GM23248 (cell line): ENCODE results near the gene IBSP. TPM values are rescaled to one million over a fixed set of nuclear protein-coding genes. Genes with fewer than 3 reads are reported as not detected.

ENCODE experiments used
- DNase-seq: peaks from one replicate; pipeline ENCODE4 v3.0.0-alpha.2; 2015
- H2AFZ ChIP-seq: fragments of 200-600 bp; sonication (generic); 2 replicates; pipeline ENCODE4 v1.6.1; 2016; ENCODE audit warnings: antibody characterized with exemption
- H3F3A ChIP-seq: fragments of 200-600 bp; sonication (generic); 2 replicates; pipeline ENCODE4 v1.6.1; 2016; ENCODE audit warnings: mild to moderate bottlenecking, antibody characterized with exemption, mixed run types; ENCODE audit not compliant: insufficient read depth
- H3K27ac ChIP-seq: fragments of 200-600 bp; sonication (generic); 2 replicates; pipeline ENCODE4 v1.5.1; 2016; ENCODE audit warnings: mild to moderate bottlenecking
- H3K27me3 ChIP-seq: fragments of 200-600 bp; sonication (generic); replicated peaks from 2 replicates; pipeline ENCODE4 v1.6.1; 2016; ENCODE audit warnings: mild to moderate bottlenecking; ENCODE audit not compliant: insufficient read depth
- H3K36me3 ChIP-seq: fragments of 200-600 bp; sonication (generic); 2 replicates; pipeline ENCODE4 v1.6.1; 2016; ENCODE audit warnings: low read depth, mild to moderate bottlenecking
- H3K4me1 ChIP-seq: fragments of 200-600 bp; sonication (generic); 2 replicates; pipeline ENCODE4 v1.6.1; 2016; ENCODE audit warnings: mild to moderate bottlenecking; ENCODE audit not compliant: insufficient read depth
- H3K4me2 ChIP-seq: fragments of 200-600 bp; sonication (generic); one replicate; pipeline ENCODE4 v1.6.1; 2016; ENCODE audit warnings: mild to moderate bottlenecking; ENCODE audit not compliant: unreplicated experiment
- H3K4me3 ChIP-seq: fragments of 200-600 bp; sonication (generic); 2 replicates; pipeline ENCODE4 v1.5.1; 2016; ENCODE audit warnings: mild to moderate bottlenecking
- H3K79me2 ChIP-seq: fragments of 200-600 bp; sonication (generic); 2 replicates; pipeline ENCODE4 v1.6.1; 2016; ENCODE audit warnings: mild to moderate bottlenecking; ENCODE audit not compliant: insufficient read depth
- H3K9ac ChIP-seq: fragments of 200-600 bp; sonication (generic); 2 replicates; pipeline ENCODE4 v1.6.1; 2016; ENCODE audit warnings: mild to moderate bottlenecking
- H3K9me2 ChIP-seq: fragments of 200-600 bp; sonication (generic); 2 replicates; pipeline ENCODE4 v1.6.1; 2016; ENCODE audit warnings: mixed run types, mild to moderate bottlenecking, moderate library complexity; ENCODE audit not compliant: insufficient read depth
- H3K9me3 ChIP-seq: fragments of 200-600 bp; sonication (generic); one replicate; pipeline ENCODE4 v1.6.1; 2017; ENCODE audit warnings: low read depth
- H4K20me1 ChIP-seq: fragments of 200-600 bp; sonication (generic); 2 replicates; pipeline ENCODE4 v1.6.0; 2016; ENCODE audit not compliant: insufficient read depth
- EZH2 ChIP-seq: fragments of 200-600 bp; sonication (generic); IDR thresholded peaks from 2 replicates; pipeline ENCODE4 v1.6.1; 2018; ENCODE audit warnings: antibody characterized with exemption, mild to moderate bottlenecking; ENCODE audit not compliant: insufficient read depth, poor library complexity, severe bottlenecking
- EZH2phosphoT487 ChIP-seq: fragments of 200-600 bp; sonication (generic); IDR thresholded peaks from 2 replicates; pipeline ENCODE4 v1.6.1; 2018; ENCODE audit warnings: antibody characterized with exemption, moderate library complexity, mild to moderate bottlenecking, low read depth; ENCODE audit not compliant: insufficient read depth
- WGBS, 2 experiments: methylation state at CpG; one replicate each; pipeline ENCODE4 v1.1.6; 2015 to 2017; ENCODE audit warnings: low lambda C conversion rate in 2 of 2, low coverage in 1 of 2; ENCODE audit errors: missing lambda C conversion rate in 2 of 2; 5-methylcytosine and 5-hydroxymethylcytosine counted together
- in situ Hi-C: fragments of 300-500 bp; cut with MboI; formaldehyde crosslinking; loops from 2 replicates; pipeline ENCODE4 v1.15.0; 2020
- polyA plus RNA-seq: library from polyadenylated mRNA; unstranded; fragments of >200 nt; fragmentation: Nextera tagmentation; extraction: Ambion mirVana; gene quantifications from 2 replicates; pipeline ENCODE4 v1.2.1, GENCODE V29; 2016
- total RNA-seq: library from RNA; depleted of rRNA; stranded (reverse); fragments of >200 nt; shearing (Covaris generic); gene quantifications from 2 replicates; pipeline ENCODE4 v1.2.3, GENCODE V29; 2014; rRNA removed

Gene IBSP, protein sequence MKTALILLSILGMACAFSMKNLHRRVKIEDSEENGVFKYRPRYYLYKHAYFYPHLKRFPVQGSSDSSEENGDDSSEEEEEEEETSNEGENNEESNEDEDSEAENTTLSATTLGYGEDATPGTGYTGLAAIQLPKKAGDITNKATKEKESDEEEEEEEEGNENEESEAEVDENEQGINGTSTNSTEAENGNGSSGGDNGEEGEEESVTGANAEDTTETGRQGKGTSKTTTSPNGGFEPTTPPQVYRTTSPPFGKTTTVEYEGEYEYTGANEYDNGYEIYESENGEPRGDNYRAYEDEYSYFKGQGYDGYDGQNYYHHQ
- not detected in 2 replicates for total RNA-seq
- not detected in 2 replicates for polyA plus RNA-seq

DNA sequence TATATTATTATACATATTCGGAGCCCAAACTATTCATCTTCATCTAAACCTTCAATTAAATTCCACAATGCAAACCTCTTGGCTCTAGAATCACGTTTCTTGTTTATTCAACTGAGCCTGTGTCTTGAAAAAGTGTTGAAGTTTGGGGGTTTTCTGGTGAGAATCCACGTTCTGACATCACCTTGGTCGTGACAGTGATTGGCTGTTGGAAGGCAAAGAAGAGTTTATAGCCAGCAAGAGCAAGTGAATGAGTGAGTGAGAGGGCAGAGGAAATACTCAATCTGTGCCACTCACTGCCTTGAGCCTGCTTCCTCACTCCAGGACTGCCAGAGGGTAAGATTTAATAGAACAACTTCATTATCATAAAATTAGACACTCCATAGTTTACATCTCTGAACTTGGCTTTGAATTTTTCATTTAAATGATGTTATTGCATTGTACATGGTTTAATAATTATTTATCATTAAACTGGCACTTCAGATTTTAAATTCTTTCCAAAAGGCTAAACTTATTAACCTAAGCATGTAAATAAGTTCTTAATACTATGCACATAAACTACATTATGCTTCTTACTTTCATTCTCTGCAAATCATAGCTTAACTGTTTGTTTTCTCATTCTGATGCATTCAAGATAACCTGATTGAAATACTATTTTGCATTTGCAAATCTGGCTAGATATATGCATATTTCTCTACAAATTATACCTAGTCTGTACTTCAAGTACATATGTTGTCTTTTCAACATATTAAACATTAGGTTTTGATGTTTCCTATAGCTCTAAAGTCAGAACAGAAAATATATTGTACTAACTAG is at the start of gene IBSP:
IBSP (plus strand) TSS at position 254 of the 813 bp plus-strand sequence. CDS start 2,808 bp downstream, outside the sequence.
- Histone ChIP-seq H4K20me1 (no peaks in the 10 kb centered on the region), H3F3A (no peaks in the 10 kb centered on the region), H3K4me1 (no peaks in the 10 kb centered on the region), H3K27me3 (no peaks in the 10 kb centered on the region), H3K9me3 (no peaks in the 10 kb centered on the region), H3K4me2 (no peak within 1 kb of the TSS), H3K4me3 (no peak within 1 kb of the TSS), H3K36me3 (no peaks in the 10 kb centered on the region), H3K9ac (no peak within 1 kb of the TSS), H3K79me2 (no peaks in the 10 kb centered on the region), H2AFZ (no peak within 1 kb of the TSS), H3K27ac (no peak within 1 kb of the TSS), H3K9me2 (no peaks in the 10 kb centered on the region)
- TF ChIP-seq EZH2 (no peak), EZH2phosphoT487 (no peak)
- DNase-seq: no peak
- in situ Hi-C loops: no loop called here
- 24 to 30% methylated on average over 4 of the region's 4 CpGs for WGBS, 2 experiments

DNA sequence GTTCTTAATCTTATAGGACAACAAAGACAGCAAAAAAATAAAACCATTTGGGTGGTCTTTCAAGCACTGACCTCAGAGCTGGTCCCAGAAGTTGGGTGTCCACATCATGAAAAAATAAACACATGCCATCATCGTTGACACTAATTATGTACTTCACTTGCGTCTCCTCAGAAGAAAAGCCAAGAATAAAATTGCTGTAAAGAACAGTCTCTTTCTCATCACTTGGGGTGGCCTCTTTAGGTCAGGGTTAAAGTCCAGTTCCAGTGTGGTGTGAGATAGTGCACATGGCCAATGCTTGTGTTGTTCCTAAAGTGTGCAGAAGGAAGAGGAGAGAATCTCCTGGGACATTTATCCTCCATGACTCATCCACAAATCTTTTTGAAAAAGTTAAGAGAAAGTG is 49.5 kb upstream of the IBSP start:
- H3K4me3 ChIP-seq: no peak overlapping the region
- no peaks in the 10 kb centered on the region for H3F3A ChIP-seq
- H3K27me3 ChIP-seq: no peaks in the 10 kb centered on the region
- H3K9me2 ChIP-seq: no peaks in the 10 kb centered on the region
- H4K20me1 ChIP-seq: no peaks in the 10 kb centered on the region
- 50 to 58% methylated on average over 2 of the region's 2 CpGs for WGBS, 2 experiments
- no peak overlapping the region for H3K27ac ChIP-seq
- no peak for DNase-seq
- no peaks in the 10 kb centered on the region for H3K4me1 ChIP-seq
- no peaks in the 10 kb centered on the region for H3K79me2 ChIP-seq
- no peak overlapping the region for H3K9ac ChIP-seq
- H3K9me3 ChIP-seq: no peaks in the 10 kb centered on the region
- H2AFZ ChIP-seq: no peak overlapping the region
- H3K4me2 ChIP-seq: no peak overlapping the region
- TF ChIP-seq EZH2phosphoT487 (no peak), EZH2 (no peak)
- H3K36me3 ChIP-seq: no peaks in the 10 kb centered on the region
- in situ Hi-C loops: no loop called here

DNA sequence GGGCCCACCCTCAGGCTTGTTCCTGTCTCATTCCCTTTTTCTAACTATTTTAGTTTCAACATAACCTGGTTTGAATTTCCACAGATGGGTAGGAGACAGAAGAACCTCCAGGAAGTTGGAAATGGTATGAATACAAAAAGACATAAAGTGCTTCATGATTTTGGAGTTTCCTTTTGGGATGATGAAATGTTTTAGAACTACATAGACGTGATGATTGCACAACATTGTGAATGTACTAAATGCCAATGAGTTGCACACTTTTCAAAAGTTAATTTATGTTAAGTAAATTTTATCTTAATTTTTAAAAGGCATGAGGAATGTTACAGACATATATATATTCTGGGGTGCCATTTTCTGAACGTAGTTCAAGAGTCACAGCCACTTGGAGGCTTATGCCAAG is 41.1 kb upstream of the IBSP start:
- Histone ChIP-seq H3K9me2 (no peaks in the 10 kb centered on the region), H3F3A (no peaks in the 10 kb centered on the region), H3K27me3 (peaks cover 13% of the 10 kb centered on the region), H2AFZ (no peak overlapping the region), H4K20me1 (no peaks in the 10 kb centered on the region), H3K4me1 (no peaks in the 10 kb centered on the region), H3K4me3 (no peak overlapping the region), H3K79me2 (no peaks in the 10 kb centered on the region), H3K27ac (no peak overlapping the region), H3K36me3 (no peaks in the 10 kb centered on the region), H3K9ac (no peak overlapping the region), H3K4me2 (no peak overlapping the region), H3K9me3 (no peaks in the 10 kb centered on the region)
- peak; percentile 13 for DNase-seq
- TF ChIP-seq EZH2 (no peak), EZH2phosphoT487 (no peak)
- WGBS, 2 experiments: 9 to 10% methylated on average over 2 of the region's 2 CpGs
- in situ Hi-C loops: no loop called here

DNA sequence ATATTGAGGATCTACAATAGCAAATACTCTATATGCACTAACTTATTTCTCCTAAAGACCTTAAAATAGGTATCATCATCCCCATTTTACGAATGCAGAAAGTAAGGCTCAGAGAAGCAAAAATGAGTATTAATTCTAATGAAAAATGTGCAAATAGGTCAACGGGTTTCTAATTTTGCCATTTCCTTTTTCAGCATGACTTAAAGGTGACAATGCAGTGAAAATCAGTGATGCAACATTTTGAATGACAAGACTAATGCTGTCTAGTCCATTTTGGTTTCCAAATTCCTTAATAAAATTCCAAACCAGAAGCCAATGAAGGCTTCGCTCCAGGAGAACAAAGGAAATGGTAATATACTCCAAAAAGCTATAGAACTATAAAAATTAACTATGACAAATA is 37.0 kb upstream of the IBSP start:
- TF ChIP-seq EZH2phosphoT487: no peak
- TF ChIP-seq EZH2: no peak
- Histone ChIP-seq H3K4me2 (no peak overlapping the region), H2AFZ (no peak overlapping the region), H3K27ac (no peak overlapping the region), H4K20me1 (no peaks in the 10 kb centered on the region), H3K27me3 (peaks cover 13% of the 10 kb centered on the region), H3K9me3 (no peaks in the 10 kb centered on the region), H3K36me3 (no peaks in the 10 kb centered on the region), H3K9ac (no peak overlapping the region), H3K79me2 (no peaks in the 10 kb centered on the region), H3F3A (no peaks in the 10 kb centered on the region), H3K4me1 (no peaks in the 10 kb centered on the region), H3K9me2 (no peaks in the 10 kb centered on the region), H3K4me3 (no peak overlapping the region)
- DNase-seq: no peak
- in situ Hi-C loops: no loop called here
- 33 to 35% methylated on average over 3 of the region's 3 CpGs for WGBS, 2 experiments
